ENCODE results near the gene DDX23.
"Not testable (repeated sequence)": the region's sequence is repeated elsewhere in the genome, so short reads cannot be mapped to it uniquely, and the experiment has no call there.

Gene DDX23

GRCh38 chr12:48862760-48863159 lies 10.8 kb upstream of the DDX23 start:
- no peak for DNase-seq (ENCODE audit: low spot score)

DNA sequence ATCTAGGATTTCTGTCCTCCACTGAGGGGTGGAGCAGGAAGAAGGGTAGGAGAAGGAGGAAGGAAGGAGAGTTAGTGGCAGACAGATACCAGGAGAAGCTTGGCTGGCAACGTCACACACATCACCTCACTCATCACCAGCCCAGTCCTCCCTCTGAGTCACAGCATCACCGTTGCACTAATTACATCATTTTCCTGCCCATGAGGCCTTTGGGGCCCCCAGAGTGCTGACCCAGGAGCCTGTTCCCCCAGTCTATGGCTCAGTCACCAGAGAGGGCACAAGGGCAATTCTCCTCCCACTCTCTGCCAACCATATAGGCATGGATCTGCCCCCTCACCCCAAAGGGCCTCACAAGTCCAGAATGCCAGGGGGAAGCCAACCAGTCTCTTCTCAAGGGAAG lies 9.1 kb upstream of the DDX23 start:
- no peak for DNase-seq (ENCODE audit: low spot score)

- DNase-seq (ENCODE audit: low spot score): not testable (repeated sequence)
Measured at GRCh38 chr12:48860236-48860635, 8.3 kb upstream of the DDX23 start.

- no peak for DNase-seq (ENCODE audit: low spot score)
Measured at GRCh38 chr12:48859607-48860006, 7.6 kb upstream of the DDX23 start.

- DNase-seq (ENCODE audit: low spot score): no peak
Measured at GRCh38 chr12:48858043-48858442, 6.1 kb upstream of the DDX23 start.

- DNase-seq (ENCODE audit: low spot score): no peak
Measured at GRCh38 chr12:48857278-48857994, 5.5 kb upstream of the DDX23 start.

- DNase-seq (ENCODE audit: low spot score): no peak
Measured at GRCh38 chr12:48856379-48856778, 4.4 kb upstream of the DDX23 start.

- not testable (repeated sequence) for DNase-seq (ENCODE audit: low spot score)
Measured at GRCh38 chr12:48854932-48855331, 3.0 kb upstream of the DDX23 start.

DNA sequence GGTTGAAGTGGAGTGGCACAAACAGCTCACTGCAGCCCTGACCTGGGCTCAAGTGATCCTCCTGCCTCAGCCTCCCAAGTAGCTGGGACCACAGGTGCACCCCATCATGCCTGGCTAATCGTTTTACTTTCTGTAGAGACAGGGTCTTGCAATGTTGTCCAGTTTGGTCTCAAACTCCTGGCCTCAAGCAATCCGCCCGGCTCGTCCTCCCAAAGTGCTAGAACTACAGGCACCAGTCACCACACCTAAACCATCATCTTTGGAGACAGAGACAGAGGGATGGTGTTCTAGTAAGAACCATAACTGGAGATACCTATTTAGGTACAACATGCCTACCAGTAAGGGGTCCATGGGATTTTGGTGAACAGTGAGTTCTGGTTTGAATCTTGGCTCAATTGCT lies 2.5 kb upstream of the DDX23 start:
- no peak for DNase-seq (ENCODE audit: low spot score)

DNA sequence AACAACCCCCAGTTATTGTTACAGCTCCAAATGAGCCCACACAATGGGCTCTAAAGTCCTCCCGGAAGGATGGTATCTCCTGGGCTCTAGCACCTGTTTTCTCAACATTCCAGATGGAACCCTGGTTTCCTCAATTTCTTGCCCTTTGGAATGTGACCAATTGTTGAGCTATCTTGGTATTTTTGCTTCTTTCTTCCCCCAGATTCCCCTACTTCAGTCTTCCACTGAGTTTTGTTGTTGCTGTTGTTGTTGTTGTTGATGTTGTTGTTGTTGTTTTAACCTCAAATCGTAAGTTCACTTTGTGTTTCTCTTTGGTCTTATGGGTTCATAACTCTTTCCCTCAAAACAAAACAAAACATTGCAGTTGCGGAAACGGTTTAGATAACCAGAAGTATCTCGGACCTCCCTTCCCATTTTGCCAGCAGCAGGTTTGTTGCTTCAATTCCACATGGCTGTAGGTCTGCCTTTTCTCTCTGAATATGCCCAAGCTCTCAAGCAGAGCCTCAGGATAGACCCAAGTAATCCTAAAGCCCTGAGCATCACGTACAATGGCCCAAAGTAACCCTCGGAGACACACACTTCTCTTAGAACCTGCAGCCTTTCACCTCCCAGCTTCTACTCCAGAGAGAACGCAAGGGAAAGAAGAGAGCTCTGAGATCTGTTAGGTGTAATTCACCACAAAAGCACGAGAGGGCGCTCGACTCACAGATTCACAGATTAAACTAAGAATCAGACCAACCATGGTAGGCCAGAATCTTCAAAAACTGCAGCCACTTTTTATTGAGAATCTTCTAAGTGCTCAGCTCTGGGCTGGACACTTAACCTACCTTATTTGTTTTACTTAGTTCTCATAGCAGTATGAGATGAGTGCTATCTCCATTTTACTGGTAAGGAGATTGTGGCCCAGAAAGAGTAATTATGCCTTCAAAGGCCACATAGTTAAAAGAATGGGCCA lies 1.0 kb upstream of the DDX23 start:
- peak; percentile 93 for DNase-seq (ENCODE audit: low spot score)

GRCh38 chr12:48842021-48842420 lies 9.9 kb downstream of the DDX23 start:
- DNase-seq (ENCODE audit: low spot score): not testable (repeated sequence)

- no peak for DNase-seq (ENCODE audit: low spot score)
Measured at GRCh38 chr12:48838048-48838447, 13.9 kb downstream of the DDX23 start.

DNA sequence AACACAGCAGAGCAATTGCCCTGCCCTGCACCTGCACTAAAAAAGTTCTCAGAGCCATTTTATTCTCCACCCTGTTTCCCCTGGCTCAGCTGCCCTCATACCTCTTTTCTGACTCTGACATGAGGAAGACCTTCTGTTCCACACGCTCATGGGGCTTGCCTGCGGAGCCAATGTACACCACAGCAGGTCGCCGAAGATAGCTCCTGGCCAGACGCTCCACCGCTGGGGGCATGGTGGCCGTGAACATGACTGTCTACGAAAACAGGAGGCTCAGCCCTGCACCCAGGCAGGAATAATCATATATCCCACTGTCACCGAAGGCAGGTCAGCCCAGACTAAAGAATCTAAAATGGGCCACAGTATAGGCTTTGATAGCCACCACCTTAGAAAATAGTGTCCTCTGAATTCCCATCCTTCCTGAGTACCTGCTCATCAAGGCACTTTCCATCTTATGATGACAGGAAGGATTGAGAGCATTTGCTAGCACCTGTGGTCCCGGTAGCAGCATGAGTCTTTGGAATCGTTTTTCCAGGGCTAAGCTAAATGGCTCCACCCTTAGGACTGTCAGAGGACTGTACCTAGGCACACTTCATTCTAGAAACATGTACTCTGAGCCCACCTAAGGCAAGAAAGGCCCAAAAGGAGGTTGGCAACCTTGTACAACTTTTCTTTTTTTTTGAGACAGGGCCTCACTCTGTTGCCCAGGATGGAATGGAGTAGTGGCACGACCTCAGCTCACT lies 19.5 kb downstream of the DDX23 start:
- no peak for DNase-seq (ENCODE audit: low spot score)

DNA sequence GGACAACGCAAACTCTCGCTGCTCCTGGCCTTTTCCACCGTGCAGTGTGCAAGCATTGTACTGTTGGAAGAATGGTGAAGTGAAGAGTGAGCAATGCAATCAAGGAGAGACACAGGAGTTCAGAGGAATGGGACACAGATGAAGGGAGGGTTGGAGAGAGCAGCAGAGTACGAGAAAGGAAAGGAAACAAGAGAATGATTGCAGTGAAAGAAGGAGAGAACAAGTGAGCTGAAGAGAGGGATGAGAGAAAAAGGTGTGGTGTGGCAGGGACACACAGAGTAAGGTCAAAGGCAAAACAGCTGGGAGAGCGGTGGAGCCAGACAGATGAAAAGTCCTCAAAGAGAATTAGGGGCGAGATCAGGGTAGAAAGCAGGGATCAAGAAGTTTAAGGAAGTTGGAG lies 20.7 kb downstream of the DDX23 start:
- no peak for DNase-seq (ENCODE audit: low spot score)

DNA sequence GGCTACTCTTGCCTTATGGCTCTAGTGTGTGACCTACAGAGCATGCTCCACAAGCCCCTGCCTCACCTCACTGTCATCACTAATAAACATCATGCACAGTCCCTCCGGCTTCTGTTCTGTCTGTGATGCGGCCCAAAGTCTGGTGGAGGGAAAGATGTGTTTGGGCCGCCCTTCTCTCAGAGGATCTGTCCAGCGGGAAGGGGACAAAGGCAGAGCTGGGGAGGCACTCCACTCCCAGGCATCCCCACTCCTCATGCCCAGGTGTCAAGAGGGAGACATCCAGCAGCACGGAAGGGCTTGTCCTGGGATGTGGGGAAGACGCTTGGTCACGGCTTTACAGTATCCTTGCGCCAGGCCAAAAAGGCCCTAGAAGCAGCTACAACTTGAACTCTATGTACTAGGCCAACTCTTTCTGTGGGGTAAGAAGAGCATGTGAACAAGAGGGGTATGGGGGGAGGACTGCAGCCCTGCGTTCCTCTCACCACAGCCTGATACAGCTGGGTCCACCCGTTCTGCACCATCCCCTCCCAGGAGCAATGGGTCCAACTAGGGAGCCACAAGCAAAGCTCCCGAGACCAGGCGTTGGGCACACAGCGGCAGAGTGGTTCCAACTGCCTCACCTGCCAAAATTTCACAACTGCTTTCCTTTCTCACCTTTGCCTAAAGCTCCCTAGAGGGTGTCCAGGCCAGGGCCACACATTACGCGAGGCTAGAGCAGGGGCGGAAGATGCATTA lies 23.0 kb downstream of the DDX23 start:
- no peak for DNase-seq (ENCODE audit: low spot score)

- no peak for DNase-seq (ENCODE audit: low spot score)
Measured at GRCh38 chr12:48828293-48828692, 23.7 kb downstream of the DDX23 start.

DNA sequence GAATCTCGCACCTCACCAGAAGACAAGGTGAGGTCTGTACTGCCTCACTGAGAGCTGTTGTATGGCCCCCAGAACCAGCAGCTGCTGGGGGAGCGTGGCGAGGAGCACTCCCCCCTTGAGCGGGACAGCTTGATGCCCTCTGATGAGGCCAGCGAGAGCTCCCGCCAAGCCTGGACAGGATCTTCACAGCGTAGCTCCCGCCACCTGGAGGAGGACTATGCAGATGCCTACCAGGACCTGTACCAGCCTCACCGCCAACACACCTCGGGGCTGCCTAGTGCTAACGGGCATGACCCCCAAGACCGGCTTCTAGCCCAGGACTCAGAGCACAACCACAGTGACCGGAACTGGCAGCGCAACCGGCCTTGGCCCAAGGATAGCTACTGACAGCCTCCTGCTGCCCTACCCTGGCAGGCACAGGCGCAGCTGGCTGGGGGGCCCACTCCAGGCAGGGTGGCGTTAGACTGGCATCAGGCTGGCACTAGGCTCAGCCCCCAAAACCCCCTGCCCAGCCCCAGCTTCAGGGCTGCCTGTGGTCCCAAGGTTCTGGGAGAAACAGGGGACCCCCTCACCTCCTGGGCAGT lies 24.4 kb downstream of the DDX23 start:
- no peak for DNase-seq (ENCODE audit: low spot score)

GRCh38 chr12:48827026-48827425 lies 24.9 kb downstream of the DDX23 start:
- no peak for DNase-seq (ENCODE audit: low spot score)

DNA sequence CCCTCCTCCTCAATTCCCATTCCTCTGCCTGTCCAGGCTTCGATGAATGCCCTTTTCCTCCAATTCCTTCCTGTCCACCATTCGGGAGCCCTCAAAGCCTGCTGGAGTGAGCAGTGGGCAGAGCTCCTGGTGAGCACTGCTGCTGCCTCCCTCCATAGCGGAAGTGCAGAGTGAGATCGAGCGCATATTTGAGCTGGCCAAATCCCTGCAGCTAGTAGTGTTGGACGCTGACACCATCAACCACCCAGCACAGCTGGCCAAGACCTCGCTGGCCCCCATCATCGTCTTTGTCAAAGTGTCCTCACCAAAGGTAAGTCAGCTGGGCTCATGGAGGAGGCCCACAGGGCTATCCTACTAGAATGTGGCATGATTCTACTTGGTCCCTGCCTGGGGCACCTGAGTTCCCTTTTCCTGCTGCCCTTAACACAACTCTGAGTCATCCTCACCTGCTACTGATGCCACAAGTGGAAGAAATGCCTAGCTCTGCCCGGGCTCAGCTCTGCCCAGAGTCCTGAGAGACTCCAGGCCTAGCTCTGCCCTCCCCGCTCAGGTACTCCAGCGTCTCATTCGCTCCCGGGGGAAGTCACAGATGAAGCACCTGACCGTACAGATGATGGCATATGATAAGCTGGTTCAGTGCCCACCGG lies 25.6 kb downstream of the DDX23 start:
- no peak for DNase-seq (ENCODE audit: low spot score)

DNA sequence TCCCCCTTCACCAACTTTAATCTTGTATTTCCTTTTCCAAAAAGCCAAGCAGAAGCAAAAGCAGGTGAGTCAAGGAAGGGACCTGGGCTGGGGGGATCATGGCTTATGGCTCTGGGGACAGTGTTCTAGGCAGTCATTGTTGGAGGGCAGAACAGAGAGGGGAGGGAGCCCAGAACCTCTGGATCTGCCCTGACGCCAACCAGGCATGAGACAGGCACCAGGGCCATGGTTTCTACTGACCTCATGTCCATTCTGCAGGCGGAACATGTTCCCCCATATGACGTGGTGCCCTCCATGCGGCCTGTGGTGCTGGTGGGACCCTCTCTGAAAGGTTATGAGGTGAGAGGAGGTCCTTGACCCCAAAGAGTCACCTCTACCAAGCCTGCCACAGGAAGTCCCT lies 27.1 kb downstream of the DDX23 start:
- no peak for DNase-seq (ENCODE audit: low spot score)

DNA sequence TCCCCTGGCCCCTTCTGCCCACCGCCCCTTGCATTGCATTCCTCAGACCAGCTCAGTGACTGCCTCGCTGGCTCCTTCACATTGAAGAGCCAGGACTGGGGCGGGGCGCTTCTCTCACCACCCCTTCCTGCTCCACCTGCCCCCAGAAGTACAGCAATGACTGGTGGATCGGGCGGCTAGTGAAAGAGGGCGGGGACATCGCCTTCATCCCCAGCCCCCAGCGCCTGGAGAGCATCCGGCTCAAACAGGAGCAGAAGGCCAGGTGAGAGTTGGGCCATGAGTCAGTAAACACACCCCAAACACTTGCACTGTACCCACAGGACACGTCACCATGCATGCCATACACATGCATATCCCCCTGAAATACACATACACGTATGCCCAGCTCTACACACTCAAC lies 27.9 kb downstream of the DDX23 start:
- DNase-seq (ENCODE audit: low spot score): no peak

Data from putamen (tissue), 1 donor.